ENCODE measurements around the gene IQSEC3. TPM values are rescaled to one million over a fixed set of nuclear protein-coding genes. Genes with fewer than 3 reads are reported as not detected.

The IQSEC3 gene
- total RNA-seq, 4 donors from 2014 or later, result 0.02 to 0.36 (median 0.07) TPM

- no peak for DNase-seq
- H3K27ac ChIP-seq, result no peak overlapping the region
- no peak overlapping the region for H3K4me3 ChIP-seq
- no peak for ATAC-seq
- TF ChIP-seq CTCF (IDR thresholded peaks at IDR 0.05 in 4 of 5, conservative IDR thresholded peaks at IDR 0.05 in 1 of 5) (no peak), POLR2A (IDR thresholded peaks at IDR 0.05) (no peak)
- in situ Hi-C loops (cut with MboI; ENCODE audit: low sequenced_read_pairs in 4 of 4), result no loop called here
- H3K27me3 ChIP-seq, result no peaks in the 10 kb centered on the region
- no peaks in the 10 kb centered on the region for H3K4me1 ChIP-seq
- H3K36me3 ChIP-seq, result no peaks in the 10 kb centered on the region
- H3K9me3 ChIP-seq, result no peaks in the 10 kb centered on the region
- intact Hi-C loops (cut with DNase I; ENCODE audit: low total_unique reads), result no loop called here
Measured at GRCh38 chr12:148676-149416, 82.3 kb downstream of the IQSEC3 start.

GRCh38 chr12:151579-151978 is 85.0 kb downstream of the IQSEC3 start:
- no peaks in the 10 kb centered on the region for H3K27me3 ChIP-seq
- no peak overlapping the region for H3K4me3 ChIP-seq
- DNase-seq (no peak), ATAC-seq (no peak)
- H3K4me1 ChIP-seq, result no peaks in the 10 kb centered on the region
- no peaks in the 10 kb centered on the region for H3K9me3 ChIP-seq
- H3K27ac ChIP-seq, result no peak overlapping the region
- TF ChIP-seq POLR2A (IDR thresholded peaks at IDR 0.05) (no peak), CTCF (IDR thresholded peaks at IDR 0.05 in 4 of 5, conservative IDR thresholded peaks at IDR 0.05 in 1 of 5) (no peak)
- intact Hi-C loops (cut with DNase I; ENCODE audit: low total_unique reads), result no loop called here
- H3K36me3 ChIP-seq, result no peaks in the 10 kb centered on the region
- in situ Hi-C loops (cut with MboI; ENCODE audit: low sequenced_read_pairs in 4 of 4), result no loop called here

DNA sequence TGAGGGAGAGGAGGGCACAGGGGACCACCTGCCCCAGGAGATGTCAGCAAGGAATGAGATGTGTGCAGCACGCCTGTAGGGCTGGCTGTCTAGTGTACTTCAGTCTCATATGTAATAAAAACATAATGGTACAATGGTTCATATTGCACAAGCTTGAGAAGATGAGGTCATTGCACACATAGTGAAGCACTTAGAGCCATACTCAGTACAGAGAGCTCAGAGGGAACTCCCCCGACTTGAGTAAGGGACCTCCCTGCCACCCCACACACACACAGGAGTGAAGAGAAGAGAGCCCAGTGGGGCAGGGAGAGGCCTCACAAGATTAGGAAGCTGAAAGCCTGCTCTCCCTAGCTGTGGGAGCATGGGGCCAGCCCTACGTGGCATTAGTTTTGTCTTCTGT is 85.9 kb downstream of the IQSEC3 start:
- in situ Hi-C loops (cut with MboI; ENCODE audit: low sequenced_read_pairs in 4 of 4), result no loop called here
- no peaks in the 10 kb centered on the region for H3K27me3 ChIP-seq

DNA sequence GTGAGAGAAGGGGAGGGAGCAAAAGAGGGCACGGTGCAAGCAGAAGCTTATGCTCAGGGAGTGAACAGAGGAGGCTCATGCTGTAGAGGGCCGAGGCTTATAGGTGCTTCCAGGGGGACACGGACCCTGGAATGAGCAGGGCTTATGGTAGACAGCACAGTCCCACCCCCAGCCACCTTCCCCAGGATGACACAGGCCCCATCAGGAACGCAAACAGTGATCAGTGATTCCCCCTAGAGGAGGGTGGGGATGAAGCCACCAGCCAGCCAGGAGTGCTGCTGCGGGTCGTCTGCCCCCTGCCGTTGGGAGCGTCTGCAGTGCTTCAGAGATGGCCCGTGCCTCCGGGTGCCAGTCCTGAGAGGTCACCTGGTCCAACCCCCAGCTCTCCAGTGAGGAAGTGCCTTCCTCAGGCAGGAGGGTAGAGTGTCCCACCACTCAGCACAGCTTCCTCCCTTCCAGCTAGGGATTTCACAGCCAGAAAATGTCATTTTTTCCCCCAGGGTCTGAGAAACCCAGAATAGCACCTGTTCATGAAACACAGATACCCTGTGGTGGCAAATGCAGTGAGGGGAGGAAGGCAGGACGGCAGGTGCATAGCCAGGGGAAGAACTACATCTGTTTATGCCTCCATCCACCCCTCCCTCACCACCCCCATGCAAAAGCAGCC is 86.6 kb downstream of the IQSEC3 start:
- intact Hi-C loops (cut with DNase I; ENCODE audit: low total_unique reads), result no loop called here
- Histone ChIP-seq H3K36me3 (no peaks in the 10 kb centered on the region), H3K4me3 (no peak overlapping the region), H3K4me1 (no peaks in the 10 kb centered on the region), H3K9me3 (no peaks in the 10 kb centered on the region), H3K27ac (no peak overlapping the region), H3K27me3 (no peaks in the 10 kb centered on the region)
- in situ Hi-C loops (cut with MboI; ENCODE audit: low sequenced_read_pairs in 4 of 4), result no loop called here
- DNase-seq, result no peak
- ATAC-seq, result no peak
- TF ChIP-seq CTCF (IDR thresholded peaks at IDR 0.05 in 4 of 5, conservative IDR thresholded peaks at IDR 0.05 in 1 of 5) (peak in 3 of 5 experiments; percentile 32 to 45 (median 39)), POLR2A (IDR thresholded peaks at IDR 0.05) (no peak)

More for the DNA sequence above, 85.9 kb downstream of the IQSEC3 start:
- no peaks in the 10 kb centered on the region for H3K36me3 ChIP-seq
- H3K4me1 ChIP-seq, result no peaks in the 10 kb centered on the region
- H3K4me3 ChIP-seq, result no peak overlapping the region
- H3K27ac ChIP-seq, result no peak overlapping the region
- no peak for DNase-seq
- intact Hi-C loops (cut with DNase I; ENCODE audit: low total_unique reads), result no loop called here
- ATAC-seq, result no peak
- TF ChIP-seq CTCF (IDR thresholded peaks at IDR 0.05 in 4 of 5, conservative IDR thresholded peaks at IDR 0.05 in 1 of 5), result no peak
- TF ChIP-seq POLR2A (IDR thresholded peaks at IDR 0.05), result no peak
- no peaks in the 10 kb centered on the region for H3K9me3 ChIP-seq
